ENCODE measurements around the gene RBFOX1.

Gene RBFOX1

GRCh38 chr16:7713244-7713643, 380.6 kb downstream of the RBFOX1 start:
- no peak overlapping the region for H3K27ac ChIP-seq
- no peaks in the 10 kb centered on the region for H3K27me3 ChIP-seq
- H3K4me1 ChIP-seq (ENCODE audit: control insufficient read depth in 1 of 2, insufficient read depth in 1 of 2, low read depth in 1 of 2, low read length in 1 of 2), result no peaks in the 10 kb centered on the region
- no peaks in the 10 kb centered on the region for H3K9me3 ChIP-seq
- no peak for TF ChIP-seq CTCF (IDR thresholded peaks at IDR 0.05)
- no peaks in the 10 kb centered on the region for H3K36me3 ChIP-seq
- no peak overlapping the region for H3K4me3 ChIP-seq (ENCODE audit: low read depth in 1 of 2, low read length in 1 of 2)

DNA sequence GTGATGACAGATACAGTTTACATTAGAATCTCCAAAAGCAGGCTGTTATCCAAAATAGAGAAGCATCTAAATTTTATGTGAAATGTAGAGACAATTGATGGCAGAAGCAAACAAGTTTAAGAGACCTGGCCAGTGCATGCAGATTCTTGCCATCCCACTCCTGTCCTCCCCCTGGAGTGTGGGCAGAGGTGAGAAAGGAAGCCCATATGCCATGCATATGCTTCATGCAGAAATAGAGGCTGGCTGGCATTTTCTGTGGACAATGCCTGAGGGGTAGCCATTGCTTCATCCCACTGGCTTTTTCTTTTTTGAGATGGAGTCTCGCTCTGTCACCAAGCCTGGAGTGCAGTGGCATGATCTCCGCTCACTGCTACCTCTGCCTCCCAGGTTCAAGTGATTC, 382.1 kb downstream of the RBFOX1 start:
- TF ChIP-seq CTCF (IDR thresholded peaks at IDR 0.05), result no peak
- H3K9me3 ChIP-seq, result no peaks in the 10 kb centered on the region
- no peak overlapping the region for H3K4me3 ChIP-seq (ENCODE audit: low read depth in 1 of 2, low read length in 1 of 2)
- H3K27me3 ChIP-seq, result no peaks in the 10 kb centered on the region
- no peaks in the 10 kb centered on the region for H3K36me3 ChIP-seq
- H3K27ac ChIP-seq, result no peak overlapping the region
- no peaks in the 10 kb centered on the region for H3K4me1 ChIP-seq (ENCODE audit: control insufficient read depth in 1 of 2, insufficient read depth in 1 of 2, low read depth in 1 of 2, low read length in 1 of 2)

DNA sequence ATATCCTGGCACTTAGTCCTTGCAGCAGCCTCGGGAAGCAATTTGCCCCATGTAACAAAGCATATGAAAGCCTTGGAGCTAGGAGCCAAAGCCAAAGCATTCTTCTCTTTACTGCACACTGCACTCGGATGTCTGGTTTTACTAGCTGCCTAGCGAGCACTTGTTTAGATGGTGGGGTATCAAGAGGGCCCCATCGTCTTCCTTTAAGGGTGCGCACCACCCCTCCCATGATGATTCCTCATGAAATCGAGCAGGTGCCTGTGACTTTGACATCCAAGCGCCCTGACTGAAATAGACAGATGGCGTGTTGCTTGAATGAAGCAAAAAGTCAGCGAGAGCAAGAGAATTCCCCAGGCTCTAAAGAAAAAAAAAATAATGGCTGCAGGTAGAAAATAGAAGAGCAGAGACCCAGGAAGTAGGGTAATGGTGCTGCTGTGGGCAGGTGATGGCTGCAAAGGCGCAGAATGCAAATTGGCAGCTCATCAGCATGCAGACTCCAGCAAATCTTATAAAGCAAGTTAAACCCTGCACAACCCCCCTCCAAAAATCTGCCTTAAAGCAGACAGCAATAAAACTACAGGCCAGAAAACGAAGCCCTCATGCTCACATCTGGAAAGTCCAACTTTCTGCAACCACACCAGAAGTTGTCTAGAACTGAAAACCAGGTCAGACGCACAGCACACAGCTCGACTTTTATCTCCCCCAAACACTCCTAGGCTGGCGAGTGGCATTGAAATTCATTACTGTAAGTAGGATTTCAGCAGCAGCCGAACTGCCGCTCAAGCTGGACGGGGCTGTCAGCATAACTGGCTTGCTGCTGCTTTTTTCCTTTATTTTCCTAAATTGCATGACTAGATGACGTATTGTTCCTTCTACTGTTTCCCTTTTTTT, 384.3 kb downstream of the RBFOX1 start:
- no peak for TF ChIP-seq CTCF (IDR thresholded peaks at IDR 0.05)

DNA sequence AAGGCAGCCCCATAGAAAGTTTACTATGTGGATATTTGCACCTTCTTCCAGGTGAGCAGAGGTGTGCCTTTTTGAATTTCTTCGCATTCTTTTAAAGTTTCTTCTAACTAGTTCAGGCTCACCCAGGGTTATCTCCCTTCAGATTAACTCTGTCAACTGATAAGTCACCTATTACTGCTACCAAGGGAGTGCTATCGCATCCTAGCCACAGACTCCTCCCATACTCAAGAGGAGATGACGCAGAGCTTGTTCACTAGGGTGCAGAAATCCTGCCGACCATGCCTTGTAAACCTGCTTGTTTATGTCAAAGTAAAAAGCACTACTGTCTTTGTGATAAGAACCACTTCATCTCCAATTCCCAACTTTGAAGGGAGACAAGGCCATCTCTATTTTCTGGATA, 390.1 kb downstream of the RBFOX1 start:
- H3K27me3 ChIP-seq, result no peaks in the 10 kb centered on the region
- no peak for TF ChIP-seq CTCF (IDR thresholded peaks at IDR 0.05)
- H3K27ac ChIP-seq, result no peak overlapping the region
- H3K4me3 ChIP-seq (ENCODE audit: low read depth in 1 of 2, low read length in 1 of 2), result no peak overlapping the region
- H3K4me1 ChIP-seq (ENCODE audit: control insufficient read depth in 1 of 2, insufficient read depth in 1 of 2, low read depth in 1 of 2, low read length in 1 of 2), result no peaks in the 10 kb centered on the region
- no peaks in the 10 kb centered on the region for H3K9me3 ChIP-seq
- no peaks in the 10 kb centered on the region for H3K36me3 ChIP-seq

More for the DNA sequence above, 384.3 kb downstream of the RBFOX1 start:
- no peaks in the 10 kb centered on the region for H3K36me3 ChIP-seq
- H3K4me1 ChIP-seq (ENCODE audit: control insufficient read depth in 1 of 2, insufficient read depth in 1 of 2, low read depth in 1 of 2, low read length in 1 of 2), result no peaks in the 10 kb centered on the region
- H3K4me3 ChIP-seq (ENCODE audit: low read depth in 1 of 2, low read length in 1 of 2), result no peak overlapping the region
- no peak overlapping the region for H3K27ac ChIP-seq
- no peaks in the 10 kb centered on the region for H3K9me3 ChIP-seq
- no peaks in the 10 kb centered on the region for H3K27me3 ChIP-seq

- TF ChIP-seq CTCF (IDR thresholded peaks at IDR 0.05), result no peak
- Histone ChIP-seq H3K27ac (no peak overlapping the region), H3K27me3 (no peaks in the 10 kb centered on the region), H3K4me1 (ENCODE audit: control insufficient read depth in 1 of 2, insufficient read depth in 1 of 2, low read depth in 1 of 2, low read length in 1 of 2) (no peaks in the 10 kb centered on the region), H3K36me3 (no peaks in the 10 kb centered on the region), H3K4me3 (ENCODE audit: low read depth in 1 of 2, low read length in 1 of 2) (no peak overlapping the region), H3K9me3 (no peaks in the 10 kb centered on the region)
These were observed 398.5 kb downstream of the RBFOX1 start for GRCh38 chr16:7731141-7731540.

All from neutrophil (primary cell).